MM.1S (cell line): ENCODE data around the gene GNS.
"Not testable (repeated sequence)": the region's sequence is repeated elsewhere in the genome, so short reads cannot be mapped to it uniquely, and the experiment has no call there.

Experiments
- DNase-seq: peaks from one replicate; pipeline ENCODE4 v3.0.0-alpha.2; 2015
- H2AFZ ChIP-seq: fragments of 300-600 bp; sonication (generic); 2 replicates; pipeline ENCODE4 v1.6.0; 2016; ENCODE audit warnings: antibody characterized with exemption, low read length
- H3F3A ChIP-seq: fragments of 300-600 bp; sonication (generic); 2 replicates; pipeline ENCODE4 v1.6.1; 2016; ENCODE audit warnings: mild to moderate bottlenecking, antibody characterized with exemption, low read length, moderate library complexity, mixed read lengths; ENCODE audit not compliant: insufficient read depth
- H3K27ac ChIP-seq: fragments of 300-600 bp; sonication (generic); 2 replicates; pipeline ENCODE4 v1.5.1; 2016; ENCODE audit warnings: mild to moderate bottlenecking, low read length
- H3K27me3 ChIP-seq: fragments of 300-600 bp; sonication (generic); replicated peaks from 2 replicates; pipeline ENCODE4 v1.6.0; 2016; ENCODE audit warnings: low read length; ENCODE audit not compliant: insufficient read depth
- H3K36me3 ChIP-seq: fragments of 300-600 bp; sonication (generic); replicated peaks from 2 replicates; pipeline ENCODE4 v1.6.1; 2016; ENCODE audit warnings: mild to moderate bottlenecking, low read length, mixed read lengths; ENCODE audit not compliant: insufficient read depth
- H3K4me1 ChIP-seq: fragments of 300-600 bp; sonication (generic); 2 replicates; pipeline ENCODE4 v1.6.1; 2016; ENCODE audit warnings: low read length, mixed read lengths
- H3K4me2 ChIP-seq: fragments of 300-600 bp; sonication (generic); 2 replicates; pipeline ENCODE4 v1.6.0; 2016; ENCODE audit warnings: low read depth, low read length
- H3K4me3 ChIP-seq: fragments of 300-600 bp; sonication (generic); 2 replicates; pipeline ENCODE4 v1.5.1; 2016; ENCODE audit warnings: low read length, mixed read lengths
- H3K79me2 ChIP-seq: fragments of 300-600 bp; sonication (generic); 2 replicates; pipeline ENCODE4 v1.6.1; 2016; ENCODE audit warnings: mixed run types, low read length, mixed read lengths
- H3K9ac ChIP-seq: fragments of 300-600 bp; sonication (generic); 2 replicates; pipeline ENCODE4 v1.6.1; 2016; ENCODE audit warnings: low read length, mixed read lengths
- H3K9me2 ChIP-seq: fragments of 300-600 bp; sonication (generic); replicated peaks from 2 replicates; pipeline ENCODE4 v1.6.1; 2016; ENCODE audit warnings: mild to moderate bottlenecking, low read length, mixed read lengths; ENCODE audit not compliant: insufficient read depth
- H3K9me3 ChIP-seq: fragments of 300-600 bp; sonication (generic); replicated peaks from 2 replicates; pipeline ENCODE4 v1.6.1; 2016; ENCODE audit warnings: mild to moderate bottlenecking, low read length, mixed read lengths; ENCODE audit not compliant: insufficient read depth
- H4K20me1 ChIP-seq: fragments of 300-600 bp; sonication (generic); 2 replicates; pipeline ENCODE4 v1.6.1; 2016; ENCODE audit warnings: mild to moderate bottlenecking, low read length, moderate library complexity, mixed read lengths; ENCODE audit not compliant: insufficient read depth
- CTCF ChIP-seq: fragments of 300-600 bp; sonication (generic); IDR thresholded peaks from 2 replicates; pipeline ENCODE4 v1.5.1; 2016; ENCODE audit warnings: antibody characterized with exemption, low read length, mixed read lengths
- EZH2 ChIP-seq: fragments of 300-600 bp; sonication (generic); optimal IDR thresholded peaks from 2 replicates; pipeline ENCODE3; 2017; ENCODE audit warnings: low read depth, mild to moderate bottlenecking, antibody characterized with exemption, low read length, mixed read lengths
- EZH2phosphoT487 ChIP-seq: fragments of 300-600 bp; sonication (generic); IDR thresholded peaks from 2 replicates; pipeline ENCODE4 v1.6.1; 2018; ENCODE audit warnings: antibody characterized with exemption, low read length

The GNS gene

GRCh38 chr12:64691795-64692583, 67.2 kb downstream of the GNS start:
- no peak overlapping the region for H3K4me3 ChIP-seq
- no peaks in the 10 kb centered on the region for H3F3A ChIP-seq
- no peaks in the 10 kb centered on the region for H4K20me1 ChIP-seq
- H2AFZ ChIP-seq, result no peak overlapping the region
- no peak overlapping the region for H3K27ac ChIP-seq
- no peaks in the 10 kb centered on the region for H3K27me3 ChIP-seq
- no peaks in the 10 kb centered on the region for H3K36me3 ChIP-seq
- no peak for TF ChIP-seq EZH2
- no peak for TF ChIP-seq EZH2phosphoT487
- TF ChIP-seq CTCF, result no peak
- H3K4me1 ChIP-seq, result no peaks in the 10 kb centered on the region
- no peaks in the 10 kb centered on the region for H3K9me2 ChIP-seq
- no peak overlapping the region for H3K9ac ChIP-seq
- 0 out of 2 replicates have a peak, but pooled peaks cover 4% of the 10 kb centered on the region for H3K79me2 ChIP-seq
- H3K9me3 ChIP-seq, result no peaks in the 10 kb centered on the region
- no peak for DNase-seq
- no peak overlapping the region for H3K4me2 ChIP-seq

GRCh38 chr12:64691227-64691794, 67.9 kb downstream of the GNS start:
- H3K4me1 ChIP-seq, result no peaks in the 10 kb centered on the region
- H3K9ac ChIP-seq, result no peak overlapping the region
- no peaks in the 10 kb centered on the region for H3K36me3 ChIP-seq
- H3K9me3 ChIP-seq, result no peaks in the 10 kb centered on the region
- no peaks in the 10 kb centered on the region for H4K20me1 ChIP-seq
- no peak for TF ChIP-seq EZH2
- TF ChIP-seq EZH2phosphoT487, result no peak
- TF ChIP-seq CTCF, result no peak
- no peaks in the 10 kb centered on the region for H3K27me3 ChIP-seq
- H3K9me2 ChIP-seq, result no peaks in the 10 kb centered on the region
- no peak overlapping the region for H3K4me2 ChIP-seq
- no peaks in the 10 kb centered on the region for H3F3A ChIP-seq
- H3K79me2 ChIP-seq, result 0 out of 2 replicates have a peak, but pooled peaks cover 4% of the 10 kb centered on the region
- H2AFZ ChIP-seq, result no peak overlapping the region
- H3K4me3 ChIP-seq, result no peak overlapping the region
- no peak for DNase-seq
- H3K27ac ChIP-seq, result no peak overlapping the region

- H3K79me2 ChIP-seq, H4K20me1 ChIP-seq, H2AFZ ChIP-seq, H3K36me3 ChIP-seq, H3K9ac ChIP-seq, H3K4me1 ChIP-seq, H3K4me2 ChIP-seq, DNase-seq, H3K9me2 ChIP-seq, H3K27me3 ChIP-seq, H3K9me3 ChIP-seq, H3K27ac ChIP-seq, H3K4me3 ChIP-seq, H3F3A ChIP-seq: not testable (repeated sequence)
These were observed 69.0 kb downstream of the GNS start for GRCh38 chr12:64690236-64690635.

GRCh38 chr12:64688715-64689114, 70.5 kb downstream of the GNS start:
- H4K20me1 ChIP-seq, result no peaks in the 10 kb centered on the region
- H2AFZ ChIP-seq, result no peak overlapping the region
- no peak overlapping the region for H3K4me2 ChIP-seq
- TF ChIP-seq EZH2phosphoT487, result no peak
- no peak for TF ChIP-seq EZH2
- no peak for TF ChIP-seq CTCF
- no peaks in the 10 kb centered on the region for H3K4me1 ChIP-seq
- H3K9ac ChIP-seq, result no peak overlapping the region
- H3K27ac ChIP-seq, result no peak overlapping the region
- DNase-seq, result no peak
- H3K9me2 ChIP-seq, result no peaks in the 10 kb centered on the region
- H3K9me3 ChIP-seq, result no peaks in the 10 kb centered on the region
- no peaks in the 10 kb centered on the region for H3K27me3 ChIP-seq
- H3F3A ChIP-seq, result no peaks in the 10 kb centered on the region
- H3K36me3 ChIP-seq, result no peaks in the 10 kb centered on the region
- no peak overlapping the region for H3K4me3 ChIP-seq
- H3K79me2 ChIP-seq, result 0 out of 2 replicates have a peak, but pooled peaks cover 5% of the 10 kb centered on the region
